ENCODE results near the gene ARSB. TPM values are rescaled to one million over a fixed set of nuclear protein-coding genes. Genes with fewer than 3 reads are reported as not detected.

The ARSB gene
- total and polyA plus RNA-seq, 10 of the 15 experiments (the other 5 are each of a cell fraction or from before 2014, with no cell fraction given): 1.2 to 8.2 (median 6.1) TPM

DNA sequence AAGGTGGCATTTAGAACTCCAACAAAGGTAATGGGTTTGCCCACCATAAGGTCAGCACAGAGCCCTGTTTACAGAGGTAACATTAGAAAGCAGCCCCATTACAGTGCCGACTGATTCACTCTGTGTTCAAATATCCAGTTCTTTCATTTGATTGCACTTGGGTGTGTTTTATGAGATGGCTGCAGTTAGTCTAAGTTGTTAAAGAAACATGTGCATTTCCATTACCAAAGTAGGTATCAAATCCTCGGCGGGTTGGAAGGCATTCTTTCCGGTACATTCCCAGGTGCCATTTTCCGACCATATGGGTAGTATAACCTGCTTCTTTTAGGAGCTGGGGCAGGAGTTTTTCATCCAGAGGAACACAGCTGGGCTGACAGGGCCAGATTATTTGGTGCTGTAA, 16.3 kb downstream of the ARSB start:
- FAIRE-seq (no peak), ATAC-seq (no peak), DNase-seq (ENCODE audit: low read depth, low spot score) (no peak)
- intact Hi-C loops (cut with micrococcal nuclease; ENCODE audit: unreplicated experiment): no loop called here
- ChIA-PET POLR2A (no interaction called here), CTCF (no interaction called here), SMC1A (ENCODE audit: uncharacterized antibody, unreplicated experiment) (no interaction called here), RAD21 (ENCODE audit: unreplicated experiment) (interaction anchor here (3.0 kb wide), 1 partner anchor 69 kb away, joined by 7 read pairs; no protein-coding TSS in a partner anchor)
- Histone ChIP-seq H3K27ac (ENCODE audit: control insufficient read depth, insufficient read depth) (no peak overlapping the region), H2AFZ (ENCODE audit: control insufficient read depth, low read depth, low read length) (no peak overlapping the region), H3K4me1 (ENCODE audit: control insufficient read depth, insufficient read depth, low read length) (no peaks in the 10 kb centered on the region), H3K36me3 (ENCODE audit: control insufficient read depth in 2 of 2, insufficient read depth in 2 of 2, low read length in 1 of 2) (0 out of 4 replicates have a peak, but pooled peaks cover 0 to 3% of the 10 kb centered on the region in 2 experiments), H3K27me3 (replicated peaks in 1 of 2; ENCODE audit: control insufficient read depth in 2 of 2, insufficient read depth in 2 of 2, low read length in 1 of 2) (no peaks in the 10 kb centered on the region), H4K20me1 (ENCODE audit: control insufficient read depth, insufficient read depth) (no peaks in the 10 kb centered on the region), H3K79me2 (ENCODE audit: control insufficient read depth, insufficient read depth, low read length) (no peaks in the 10 kb centered on the region), H3K4me2 (ENCODE audit: control insufficient read depth, insufficient read depth) (no peak overlapping the region), H3K9ac (ENCODE audit: control insufficient read depth, insufficient read depth, low read length) (no peak overlapping the region), H3K4me3 (no peak overlapping the region), H3K9me3 (replicated peaks; ENCODE audit: control insufficient read depth, insufficient read depth, low read length) (no peaks in the 10 kb centered on the region)
- BruUV-seq (replicated peaks): no TSS peak
- in situ Hi-C loops (cut with MboI): loop anchor here (5.0 kb wide), 1 partner anchor 431 kb away; no protein-coding TSS in a partner anchor
- 94% methylated on average over 5 of the region's 5 CpGs for WGBS (ENCODE audit: insufficient coverage, insufficient replicate concordance, low lambda C conversion rate, missing lambda C conversion rate)
- TF ChIP-seq FOXM1 (IDR thresholded peaks at IDR 0.05; ENCODE audit: low read depth, low read length) (no peak), NRF1 (conservative IDR thresholded peaks at IDR 0.05; ENCODE audit: low read depth, low read length) (no peak), KDM1A (IDR thresholded peaks at IDR 0.05; ENCODE audit: borderline replicate concordance) (no peak), NKRF (conservative IDR thresholded peaks at IDR 0.05) (no peak), EZH2 (IDR thresholded peaks at IDR 0.05; ENCODE audit: borderline replicate concordance, control insufficient read depth, low read depth, low read length) (no peak), JUND (IDR thresholded peaks at IDR 0.05; ENCODE audit: low read depth, low read length) (no peak), STAT1 (conservative IDR thresholded peaks at IDR 0.05) (no peak), SREBF1 (IDR thresholded peaks at IDR 0.05; ENCODE audit: low read length) (no peak), IRF5 (IDR thresholded peaks at IDR 0.05; ENCODE audit: borderline replicate concordance) (no peak), IRF3 (IDR thresholded peaks at IDR 0.05) (no peak)
- TF ChIP-seq, protein P1, sequence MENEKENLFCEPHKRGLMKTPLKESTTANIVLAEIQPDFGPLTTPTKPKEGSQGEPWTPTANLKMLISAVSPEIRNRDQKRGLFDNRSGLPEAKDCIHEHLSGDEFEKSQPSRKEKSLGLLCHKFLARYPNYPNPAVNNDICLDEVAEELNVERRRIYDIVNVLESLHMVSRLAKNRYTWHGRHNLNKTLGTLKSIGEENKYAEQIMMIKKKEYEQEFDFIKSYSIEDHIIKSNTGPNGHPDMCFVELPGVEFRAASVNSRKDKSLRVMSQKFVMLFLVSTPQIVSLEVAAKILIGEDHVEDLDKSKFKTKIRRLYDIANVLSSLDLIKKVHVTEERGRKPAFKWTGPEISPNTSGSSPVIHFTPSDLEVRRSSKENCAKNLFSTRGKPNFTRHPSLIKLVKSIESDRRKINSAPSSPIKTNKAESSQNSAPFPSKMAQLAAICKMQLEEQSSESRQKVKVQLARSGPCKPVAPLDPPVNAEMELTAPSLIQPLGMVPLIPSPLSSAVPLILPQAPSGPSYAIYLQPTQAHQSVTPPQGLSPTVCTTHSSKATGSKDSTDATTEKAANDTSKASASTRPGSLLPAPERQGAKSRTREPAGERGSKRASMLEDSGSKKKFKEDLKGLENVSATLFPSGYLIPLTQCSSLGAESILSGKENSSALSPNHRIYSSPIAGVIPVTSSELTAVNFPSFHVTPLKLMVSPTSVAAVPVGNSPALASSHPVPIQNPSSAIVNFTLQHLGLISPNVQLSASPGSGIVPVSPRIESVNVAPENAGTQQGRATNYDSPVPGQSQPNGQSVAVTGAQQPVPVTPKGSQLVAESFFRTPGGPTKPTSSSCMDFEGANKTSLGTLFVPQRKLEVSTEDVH (IDR thresholded peaks at IDR 0.05; ENCODE audit: low read depth, partially characterized antibody): no peak
- TF ChIP-seq, protein P2, sequence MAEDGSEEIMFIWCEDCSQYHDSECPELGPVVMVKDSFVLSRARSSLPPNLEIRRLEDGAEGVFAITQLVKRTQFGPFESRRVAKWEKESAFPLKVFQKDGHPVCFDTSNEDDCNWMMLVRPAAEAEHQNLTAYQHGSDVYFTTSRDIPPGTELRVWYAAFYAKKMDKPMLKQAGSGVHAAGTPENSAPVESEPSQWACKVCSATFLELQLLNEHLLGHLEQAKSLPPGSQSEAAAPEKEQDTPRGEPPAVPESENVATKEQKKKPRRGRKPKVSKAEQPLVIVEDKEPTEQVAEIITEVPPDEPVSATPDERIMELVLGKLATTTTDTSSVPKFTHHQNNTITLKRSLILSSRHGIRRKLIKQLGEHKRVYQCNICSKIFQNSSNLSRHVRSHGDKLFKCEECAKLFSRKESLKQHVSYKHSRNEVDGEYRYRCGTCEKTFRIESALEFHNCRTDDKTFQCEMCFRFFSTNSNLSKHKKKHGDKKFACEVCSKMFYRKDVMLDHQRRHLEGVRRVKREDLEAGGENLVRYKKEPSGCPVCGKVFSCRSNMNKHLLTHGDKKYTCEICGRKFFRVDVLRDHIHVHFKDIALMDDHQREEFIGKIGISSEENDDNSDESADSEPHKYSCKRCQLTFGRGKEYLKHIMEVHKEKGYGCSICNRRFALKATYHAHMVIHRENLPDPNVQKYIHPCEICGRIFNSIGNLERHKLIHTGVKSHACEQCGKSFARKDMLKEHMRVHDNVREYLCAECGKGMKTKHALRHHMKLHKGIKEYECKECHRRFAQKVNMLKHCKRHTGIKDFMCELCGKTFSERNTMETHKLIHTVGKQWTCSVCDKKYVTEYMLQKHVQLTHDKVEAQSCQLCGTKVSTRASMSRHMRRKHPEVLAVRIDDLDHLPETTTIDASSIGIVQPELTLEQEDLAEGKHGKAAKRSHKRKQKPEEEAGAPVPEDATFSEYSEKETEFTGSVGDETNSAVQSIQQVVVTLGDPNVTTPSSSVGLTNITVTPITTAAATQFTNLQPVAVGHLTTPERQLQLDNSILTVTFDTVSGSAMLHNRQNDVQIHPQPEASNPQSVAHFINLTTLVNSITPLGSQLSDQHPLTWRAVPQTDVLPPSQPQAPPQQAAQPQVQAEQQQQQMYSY (CRISPR knock-in tag; IDR thresholded peaks at IDR 0.05): no peak

Measured in GM12878 (cell line).